HCT116 (cell line): ENCODE measurements around the gene COL15A1. TPM values are rescaled to one million over a fixed set of nuclear protein-coding genes. Genes with fewer than 3 reads are reported as not detected.

ENCODE experiments used
- ATAC-seq: fragments of 200-7000 bp; cut with Tn5 transposase; 2 replicates; pipeline ENCODE4 v1.9.1; 2020; ENCODE audit warnings: mild to moderate bottlenecking, moderate library complexity
- BruUV-seq: library from RNA; stranded (reverse); fragments of 400-500 nt; replicated peaks from 2 replicates; lab custom pipeline; 2021; lab: Mats Ljungman, UMichigan
- CTCF ChIA-PET: fragments of 300-600 bp; sonication (Branson Sonifier 250); formaldehyde crosslinking; loops from one replicate; lab custom pipeline; 2021; ENCODE audit warnings: antibody characterized with exemption; lab: Charles Lee
- POLR2A ChIA-PET: fragments of 300-600, 350-600 bp; sonication (Branson Sonifier 250); formaldehyde crosslinking; loops from one replicate; lab custom pipeline; 2021; ENCODE audit warnings: antibody characterized with exemption; lab: Charles Lee
- RAD21 ChIA-PET, 2 experiments: fragments of 300-600 bp; sonication (Branson Sonifier 250); formaldehyde crosslinking; loops; one replicate each; lab custom pipeline; 2023; ENCODE audit warnings: low total read pairs in 2 of 2; ENCODE audit not compliant: uncharacterized antibody in 2 of 2, unreplicated experiment in 2 of 2, low non-redundant PET in 1 of 2; lab: Charles Lee
- DNase-seq: peaks from one replicate; pipeline ENCODE4 v3.0.0-alpha.2; 2010; ENCODE audit warnings: low read depth, low spot score
- H2AFZ ChIP-seq: fragments of 200-600 bp; shearing (Covaris generic), sonication (generic); 2 replicates; pipeline ENCODE4 v1.6.1; 2017; ENCODE audit warnings: low read depth, mixed run types, mixed read lengths, antibody characterized with exemption, low read length; ENCODE audit not compliant: poor library complexity, severe bottlenecking
- H3K27ac ChIP-seq: 2 replicates; pipeline ENCODE4 v1.5.1; 2012; ENCODE audit warnings: low read depth, low read length
- H3K27me3 ChIP-seq: fragments of 200-600 bp; sonication (generic); 2 replicates; pipeline ENCODE4 v1.6.1; 2016; ENCODE audit warnings: mixed run types, low read length, mixed read lengths; ENCODE audit not compliant: insufficient read depth
- H3K36me3 ChIP-seq, 2 experiments: fragments of 200-500 bp in 1 of 2; fragments of 200-600 bp in 1 of 2; sonication (Bioruptor generic) in 1 of 2; sonication (generic) in 1 of 2; 2 replicates each; pipeline versions ENCODE4 v1.5.1 to v1.6.1; 2014 to 2016; ENCODE audit warnings: low read length in 2 of 2, inconsistent platforms in 1 of 2, mixed read lengths in 1 of 2, mixed run types in 1 of 2; ENCODE audit not compliant: insufficient read depth in 2 of 2, control insufficient read depth in 1 of 2
- H3K4me1 ChIP-seq, 2 experiments: fragments of 200-600 bp in 1 of 2; sonication (generic) in 1 of 2; 2 replicates each; pipeline versions ENCODE4 v1.5.1 to v1.6.1; 2012 to 2017; ENCODE audit warnings: low read length in 2 of 2, inconsistent platforms in 1 of 2, mild to moderate bottlenecking in 1 of 2, mixed read lengths in 1 of 2, mixed run types in 1 of 2, moderate library complexity in 1 of 2; ENCODE audit not compliant: insufficient read depth in 2 of 2, control insufficient read depth in 1 of 2
- H3K4me2 ChIP-seq: fragments of 200-600 bp; sonication (generic); 2 replicates; pipeline ENCODE4 v1.6.1; 2017; ENCODE audit warnings: mixed run types, low read length, mixed read lengths
- H3K4me3 ChIP-seq, 2 experiments: fragments of 200-600 bp in 1 of 2; sonication (generic) in 1 of 2; replicated peaks in 1 of 2; 2 replicates each; pipeline ENCODE4 v1.5.1; 2011 to 2016; ENCODE audit warnings: low read length in 2 of 2, control low read depth in 1 of 2, low read depth in 1 of 2, mild to moderate bottlenecking in 1 of 2, mixed read lengths in 1 of 2, mixed run types in 1 of 2
- H3K79me2 ChIP-seq: fragments of 200-600 bp; sonication (generic); 2 replicates; pipeline ENCODE4 v1.6.1; 2017; ENCODE audit warnings: mild to moderate bottlenecking, mixed run types, low read length, moderate library complexity, mixed read lengths; ENCODE audit not compliant: insufficient read depth
- H3K9ac ChIP-seq: fragments of 200-600 bp; sonication (generic); 2 replicates; pipeline ENCODE4 v1.6.1; 2016; ENCODE audit warnings: low read length, mixed read lengths
- H3K9me2 ChIP-seq: fragments of 200-600 bp; sonication (generic), shearing (Covaris generic); 2 replicates; pipeline ENCODE4 v1.6.1; 2017; ENCODE audit warnings: mixed run types, mild to moderate bottlenecking, moderate library complexity; ENCODE audit not compliant: insufficient read depth
- H3K9me3 ChIP-seq, 2 experiments: fragments of 200-500 bp in 1 of 2; fragments of 200-600 bp in 1 of 2; sonication (Bioruptor generic) in 1 of 2; sonication (generic) in 1 of 2; 2 replicates each; pipeline ENCODE4 v1.6.1; 2014 to 2017; ENCODE audit warnings: low read length in 2 of 2, mixed read lengths in 2 of 2, inconsistent platforms in 1 of 2, low read depth in 1 of 2, mild to moderate bottlenecking in 1 of 2, mixed run types in 1 of 2, moderate library complexity in 1 of 2; ENCODE audit not compliant: control insufficient read depth in 1 of 2, insufficient read depth in 1 of 2
- H4K20me1 ChIP-seq: fragments of 200-600 bp; sonication (generic), shearing (Covaris generic); 2 replicates; pipeline ENCODE4 v1.6.1; 2017; ENCODE audit warnings: mixed run types, mild to moderate bottlenecking, moderate library complexity; ENCODE audit not compliant: insufficient read depth
- CBX3 ChIP-seq: IDR thresholded peaks from 2 replicates; pipeline ENCODE4 v1.6.1; 2012; ENCODE audit warnings: low read depth
- CEBPB ChIP-seq: IDR thresholded peaks from 2 replicates; pipeline ENCODE4 v1.6.1; 2012; ENCODE audit warnings: low read depth
- EZH2phosphoT487 ChIP-seq: fragments of 200-600 bp; IDR thresholded peaks from 2 replicates; pipeline ENCODE4 v1.6.1; 2018; ENCODE audit warnings: antibody characterized with exemption, borderline replicate concordance
- POLR2AphosphoS5 ChIP-seq: IDR thresholded peaks from 2 replicates; pipeline ENCODE4 v1.6.1; 2011; ENCODE audit warnings: mild to moderate bottlenecking, low read depth, low read length, moderate library complexity
- SP1 ChIP-seq: IDR thresholded peaks from 2 replicates; pipeline ENCODE4 v1.6.1; 2012; ENCODE audit warnings: low read depth
- TCF7L2 ChIP-seq: IDR thresholded peaks from 2 replicates; pipeline ENCODE4 v1.7.0; 2011; ENCODE audit warnings: borderline replicate concordance, inconsistent platforms; ENCODE audit not compliant: insufficient read depth, insufficient read length; ENCODE audit errors: extremely low read depth
- YY1 ChIP-seq: IDR thresholded peaks from 2 replicates; pipeline ENCODE4 v1.6.1; 2011; ENCODE audit warnings: low read length, low read depth, moderate library complexity, mild to moderate bottlenecking; ENCODE audit not compliant: insufficient replicate concordance; ENCODE audit errors: extremely low read depth
- ZNF274 ChIP-seq: fragments of 200-500 bp; sonication (Bioruptor generic); IDR thresholded peaks from 2 replicates; pipeline ENCODE4 v1.6.1; 2014; ENCODE audit warnings: mild to moderate bottlenecking, low read depth, low read length, inconsistent platforms
- intact Hi-C: fragments of 100-400 bp; cut with micrococcal nuclease; formaldehyde crosslinking; loops from 2 replicates; pipeline ENCODE4 v1.10.0; 2022
- total RNA-seq: library from RNA; stranded (reverse); gene quantifications from one replicate; pipeline ENCODE4 v1.2.1, GENCODE V29; 2021; ENCODE audit not compliant: unreplicated experiment
- TF ChIP-seq, protein P1 (sequence below), 3 experiments: fragments of 200-600 bp in 1 of 3; sonication (generic) in 1 of 3; IDR thresholded peaks in 2 of 3; conservative IDR thresholded peaks in 1 of 3; 2 replicates each; pipeline ENCODE4 v1.5.1; 2012 to 2017; ENCODE audit warnings: low read depth in 2 of 3, low read length in 2 of 3, antibody characterized with exemption in 1 of 3, borderline replicate concordance in 1 of 3, control low read depth in 1 of 3, mild to moderate bottlenecking in 1 of 3, mixed read lengths in 1 of 3, mixed run types in 1 of 3, moderate library complexity in 1 of 3; ENCODE audit not compliant: insufficient read depth in 1 of 3
- TF ChIP-seq, protein P2 (sequence below): IDR thresholded peaks from 2 replicates; pipeline ENCODE4 v1.6.1; 2011; ENCODE audit warnings: mild to moderate bottlenecking, low read length, moderate library complexity; ENCODE audit not compliant: insufficient replicate concordance; ENCODE audit errors: extremely low read depth
- TF ChIP-seq, protein P3 (sequence below): IDR thresholded peaks from 2 replicates; pipeline ENCODE4 v1.6.1; 2012

The COL15A1 gene
- total RNA-seq, 1 experiment from 2014 or later, result 0.15 TPM

DNA sequence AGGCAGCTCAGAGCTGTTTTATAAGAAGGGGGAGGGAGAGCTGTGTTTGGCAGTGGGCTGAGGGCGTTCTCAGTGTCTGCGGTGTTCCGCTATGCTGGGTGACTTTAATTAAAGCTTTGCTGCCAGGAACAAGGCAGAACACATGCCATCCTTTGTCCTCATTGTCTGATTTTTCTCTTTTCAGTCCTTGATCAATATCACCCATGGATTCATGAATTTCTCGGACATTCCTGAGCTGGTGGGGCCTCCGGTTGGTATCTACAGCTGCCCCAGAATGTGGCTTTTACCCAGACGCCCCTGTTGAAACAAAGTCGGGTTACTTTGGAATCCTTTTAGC is 94.7 kb downstream of the COL15A1 start:
- Histone ChIP-seq H3K9me3 (no peaks in the 10 kb centered on the region), H3K27ac (no peak overlapping the region), H3K27me3 (peaks cover 8% of the 10 kb centered on the region; the same call in 1 of the 2 replicates), H3K4me3 (no peak overlapping the region), H3K36me3 (no peaks in the 10 kb centered on the region), H3K4me2 (no peak overlapping the region), H3K9me2 (no peaks in the 10 kb centered on the region), H3K79me2 (no peaks in the 10 kb centered on the region), H3K9ac (no peak overlapping the region), H3K4me1 (no peaks in the 10 kb centered on the region), H4K20me1 (no peaks in the 10 kb centered on the region), H2AFZ (no peak overlapping the region)
- no TSS peak for BruUV-seq
- ATAC-seq, result no peak
- RAD21 ChIA-PET, result no interaction called here
- TF ChIP-seq ZNF274 (no peak), YY1 (no peak), SP1 (no peak), EZH2phosphoT487 (no peak), CBX3 (no peak), TCF7L2 (no peak), POLR2AphosphoS5 (no peak), CEBPB (no peak)
- TF ChIP-seq, protein P1, sequence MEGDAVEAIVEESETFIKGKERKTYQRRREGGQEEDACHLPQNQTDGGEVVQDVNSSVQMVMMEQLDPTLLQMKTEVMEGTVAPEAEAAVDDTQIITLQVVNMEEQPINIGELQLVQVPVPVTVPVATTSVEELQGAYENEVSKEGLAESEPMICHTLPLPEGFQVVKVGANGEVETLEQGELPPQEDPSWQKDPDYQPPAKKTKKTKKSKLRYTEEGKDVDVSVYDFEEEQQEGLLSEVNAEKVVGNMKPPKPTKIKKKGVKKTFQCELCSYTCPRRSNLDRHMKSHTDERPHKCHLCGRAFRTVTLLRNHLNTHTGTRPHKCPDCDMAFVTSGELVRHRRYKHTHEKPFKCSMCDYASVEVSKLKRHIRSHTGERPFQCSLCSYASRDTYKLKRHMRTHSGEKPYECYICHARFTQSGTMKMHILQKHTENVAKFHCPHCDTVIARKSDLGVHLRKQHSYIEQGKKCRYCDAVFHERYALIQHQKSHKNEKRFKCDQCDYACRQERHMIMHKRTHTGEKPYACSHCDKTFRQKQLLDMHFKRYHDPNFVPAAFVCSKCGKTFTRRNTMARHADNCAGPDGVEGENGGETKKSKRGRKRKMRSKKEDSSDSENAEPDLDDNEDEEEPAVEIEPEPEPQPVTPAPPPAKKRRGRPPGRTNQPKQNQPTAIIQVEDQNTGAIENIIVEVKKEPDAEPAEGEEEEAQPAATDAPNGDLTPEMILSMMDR (IDR thresholded peaks at IDR 0.05 in 2 of 3, conservative IDR thresholded peaks at IDR 0.05 in 1 of 3; ENCODE audit: borderline replicate concordance in 1 of 3, insufficient read depth in 1 of 3, low read depth in 2 of 3, low read length in 2 of 3), result no peak
- TF ChIP-seq, protein P2, sequence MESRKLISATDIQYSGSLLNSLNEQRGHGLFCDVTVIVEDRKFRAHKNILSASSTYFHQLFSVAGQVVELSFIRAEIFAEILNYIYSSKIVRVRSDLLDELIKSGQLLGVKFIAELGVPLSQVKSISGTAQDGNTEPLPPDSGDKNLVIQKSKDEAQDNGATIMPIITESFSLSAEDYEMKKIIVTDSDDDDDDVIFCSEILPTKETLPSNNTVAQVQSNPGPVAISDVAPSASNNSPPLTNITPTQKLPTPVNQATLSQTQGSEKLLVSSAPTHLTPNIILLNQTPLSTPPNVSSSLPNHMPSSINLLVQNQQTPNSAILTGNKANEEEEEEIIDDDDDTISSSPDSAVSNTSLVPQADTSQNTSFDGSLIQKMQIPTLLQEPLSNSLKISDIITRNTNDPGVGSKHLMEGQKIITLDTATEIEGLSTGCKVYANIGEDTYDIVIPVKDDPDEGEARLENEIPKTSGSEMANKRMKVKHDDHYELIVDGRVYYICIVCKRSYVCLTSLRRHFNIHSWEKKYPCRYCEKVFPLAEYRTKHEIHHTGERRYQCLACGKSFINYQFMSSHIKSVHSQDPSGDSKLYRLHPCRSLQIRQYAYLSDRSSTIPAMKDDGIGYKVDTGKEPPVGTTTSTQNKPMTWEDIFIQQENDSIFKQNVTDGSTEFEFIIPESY, result no peak
- TF ChIP-seq, protein P3, sequence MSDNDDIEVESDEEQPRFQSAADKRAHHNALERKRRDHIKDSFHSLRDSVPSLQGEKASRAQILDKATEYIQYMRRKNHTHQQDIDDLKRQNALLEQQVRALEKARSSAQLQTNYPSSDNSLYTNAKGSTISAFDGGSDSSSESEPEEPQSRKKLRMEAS, result no peak
- intact Hi-C loops, result no loop called here
- no peak for DNase-seq
- POLR2A ChIA-PET, result no interaction called here
- CTCF ChIA-PET, result no interaction called here
